ENCODE measurements around the gene CCNG2. TPM values are rescaled to one million over a fixed set of nuclear protein-coding genes. Genes with fewer than 3 reads are reported as not detected.

Gene CCNG2
- total and polyA plus RNA-seq, 9 of the 15 experiments (the other 6 are each of a cell fraction or from before 2014, with no cell fraction given): 0.49 to 6.6 (median 2.9) TPM

- TF ChIP-seq HMGXB4 (CRISPR knock-in tag; IDR thresholded peaks at IDR 0.05) (0 out of 2 replicates have a peak, but pooled peaks have one; percentile 24), ZNF778 (CRISPR knock-in tag; IDR thresholded peaks at IDR 0.05) (no peak), MEIS2 (IDR thresholded peaks at IDR 0.05; ENCODE audit: partially characterized antibody) (no peak), DNMT1 (IDR thresholded peaks at IDR 0.05) (no peak), KDM2B (CRISPR knock-in tag; IDR thresholded peaks at IDR 0.05) (no peak), ZBTB12 (CRISPR knock-in tag; IDR thresholded peaks at IDR 0.05) (no peak), ZNF511 (CRISPR knock-in tag; IDR thresholded peaks at IDR 0.05) (no peak), ZNF77 (CRISPR knock-in tag; IDR thresholded peaks at IDR 0.05) (no peak), SRSF7 (optimal IDR thresholded peaks at IDR 0.05; ENCODE audit: low read depth, low read length) (no peak), ZNF780A (CRISPR knock-in tag; IDR thresholded peaks at IDR 0.05) (no peak), TAF7 (tag; IDR thresholded peaks at IDR 0.05) (no peak), GATAD2A (IDR thresholded peaks at IDR 0.05) (no peak; the same call in 1 of the 2 replicates), U2AF2 (optimal IDR thresholded peaks at IDR 0.05; ENCODE audit: low read depth, low read length) (no peak), ZSCAN32 (CRISPR knock-in tag; IDR thresholded peaks at IDR 0.05) (no peak), PYGO2 (tag; IDR thresholded peaks at IDR 0.05) (no peak), VEZF1 (CRISPR knock-in tag; IDR thresholded peaks at IDR 0.05) (peak; percentile 76), CBX3 (IDR thresholded peaks at IDR 0.05; ENCODE audit: borderline replicate concordance in 1 of 2, low read length in 2 of 2) (no peak), TRIM28 (IDR thresholded peaks at IDR 0.05) (no peak), PPARD (CRISPR knock-in tag; IDR thresholded peaks at IDR 0.05) (no peak), ZNF830 (CRISPR knock-in tag; IDR thresholded peaks at IDR 0.05) (no peak), OTX1 (CRISPR knock-in tag; IDR thresholded peaks at IDR 0.05) (no peak), ELF4 (CRISPR knock-in tag; IDR thresholded peaks at IDR 0.05) (no peak), SOX6 (IDR thresholded peaks at IDR 0.05) (peak; percentile 61; the same call in 1 of the 2 replicates), ZNF449 (CRISPR knock-in tag; IDR thresholded peaks at IDR 0.05) (no peak), ZNF121 (CRISPR knock-in tag; conservative IDR thresholded peaks at IDR 0.05) (no peak), SMAD2 (IDR thresholded peaks at IDR 0.05; ENCODE audit: low read depth, low read length) (no peak)
These were observed 966 bp downstream of the CCNG2 start (continued) for GRCh38 chr4:77157859-77158486.
